ENCODE measurements around the gene SIRT2. TPM values are rescaled to one million over a fixed set of nuclear protein-coding genes. Genes with fewer than 3 reads are reported as not detected.

Gene SIRT2
- total and polyA plus RNA-seq, 2 of the 13 experiments (the other 11 are each of a cell fraction or from before 2014, with no cell fraction given) = 22.3 to 26.1 TPM

GRCh38 chr19:38850976-38851621 is 48.3 kb downstream of the SIRT2 start (continued):
- TF ChIP-seq ZNF350 (CRISPR knock-in tag; IDR thresholded peaks at IDR 0.05; ENCODE audit: borderline replicate concordance, low read depth) (peak; percentile 41; the same call in 1 of the 2 replicates), ZNF414 (CRISPR knock-in tag; IDR thresholded peaks at IDR 0.05) (peak; percentile 55; the same call in 1 of the 2 replicates), HMGA1 (CRISPR knock-in tag; conservative IDR thresholded peaks at IDR 0.05) (no peak), TBX3 (IDR thresholded peaks at IDR 0.05; ENCODE audit: borderline replicate concordance) (no peak), ZIK1 (CRISPR knock-in tag; IDR thresholded peaks at IDR 0.05; ENCODE audit: borderline replicate concordance, low read depth) (no peak), ZFP82 (CRISPR knock-in tag; IDR thresholded peaks at IDR 0.05; ENCODE audit: borderline replicate concordance) (peak; percentile 91; the same call in 1 of the 2 replicates), ZNF552 (CRISPR knock-in tag; IDR thresholded peaks at IDR 0.05; ENCODE audit: borderline replicate concordance) (no peak), ZNF274 (CRISPR knock-in tag; IDR thresholded peaks at IDR 0.05) (0 out of 2 replicates have a peak, but pooled peaks have one; percentile 67), ZNF501 (CRISPR knock-in tag; IDR thresholded peaks at IDR 0.05) (peak; percentile 56), ATM (IDR thresholded peaks at IDR 0.05; ENCODE audit: borderline replicate concordance) (no peak), ZNF781 (CRISPR knock-in tag; IDR thresholded peaks at IDR 0.05; ENCODE audit: borderline replicate concordance, not compliant biosample characterization) (peak; percentile 83), ZNF407 (CRISPR knock-in tag; IDR thresholded peaks at IDR 0.05; ENCODE audit: not compliant biosample characterization) (peak; percentile 34), MED1 (CRISPR knock-in tag; IDR thresholded peaks at IDR 0.05) (0 out of 2 replicates have a peak, but pooled peaks have one; percentile 0), HOXA5 (CRISPR knock-in tag; IDR thresholded peaks at IDR 0.05) (0 out of 2 replicates have a peak, but pooled peaks have one; percentile 50), TCF7L2 (IDR thresholded peaks at IDR 0.05; ENCODE audit: low read depth, low read length) (no peak), HDAC1 (CRISPR knock-in tag; IDR thresholded peaks at IDR 0.05) (peak; percentile 25; the same call in 1 of the 2 replicates), ZNF761 (CRISPR knock-in tag; conservative IDR thresholded peaks at IDR 0.05) (peak; percentile 5; the same call in 1 of the 2 replicates), ZBTB38 (CRISPR knock-in tag; IDR thresholded peaks at IDR 0.05) (0 out of 2 replicates have a peak, but pooled peaks have one; percentile 57), ZNF850 (CRISPR knock-in tag; conservative IDR thresholded peaks at IDR 0.05) (peak; percentile 72; the same call in 1 of the 2 replicates), ZEB1 (IDR thresholded peaks at IDR 0.05; ENCODE audit: insufficient replicate concordance, low read depth) (peak; percentile 7), ZNF576 (CRISPR knock-in tag; IDR thresholded peaks at IDR 0.05) (no peak)

All from HepG2 (cell line).